AG09309 (cell line): Measurements from ENCODE around the gene NEDD1.

ENCODE experiments used
- DNase-seq: peaks from one replicate; pipeline ENCODE4 v3.0.0-alpha.2; 2010; ENCODE audit warnings: low read depth
- H3K4me3 ChIP-seq: 2 replicates; pipeline ENCODE4 v1.5.1; 2011; ENCODE audit warnings: mild to moderate bottlenecking, low read depth, low read length, moderate library complexity; ENCODE audit not compliant: control insufficient read depth
- TF ChIP-seq, protein P1 (sequence below): IDR thresholded peaks from 2 replicates; pipeline ENCODE4 v1.5.1; 2011; ENCODE audit warnings: mild to moderate bottlenecking, low read depth, low read length, inconsistent platforms; ENCODE audit not compliant: insufficient read depth, control insufficient read depth; ENCODE audit errors: missing control alignments

Gene NEDD1

DNA sequence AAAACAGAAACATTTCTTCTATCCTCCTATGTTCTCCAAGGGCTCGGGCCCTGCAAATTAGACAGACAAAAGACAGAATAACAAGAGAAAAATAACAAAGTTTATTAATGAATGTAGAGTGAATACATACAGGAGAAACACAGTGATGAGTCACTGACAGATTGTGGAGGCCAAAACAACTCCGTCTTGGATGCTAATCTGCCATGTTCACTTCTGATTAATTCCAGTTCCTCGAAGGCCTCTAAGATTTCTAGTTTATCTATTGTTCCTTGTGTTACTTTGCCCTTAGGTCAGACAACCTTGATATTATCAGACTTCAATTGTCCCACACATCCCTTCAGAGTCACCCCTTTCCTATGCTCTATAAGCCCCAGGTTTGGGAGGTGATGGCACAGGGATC is 26.8 kb upstream of the NEDD1 start:
- TF ChIP-seq, protein P1, sequence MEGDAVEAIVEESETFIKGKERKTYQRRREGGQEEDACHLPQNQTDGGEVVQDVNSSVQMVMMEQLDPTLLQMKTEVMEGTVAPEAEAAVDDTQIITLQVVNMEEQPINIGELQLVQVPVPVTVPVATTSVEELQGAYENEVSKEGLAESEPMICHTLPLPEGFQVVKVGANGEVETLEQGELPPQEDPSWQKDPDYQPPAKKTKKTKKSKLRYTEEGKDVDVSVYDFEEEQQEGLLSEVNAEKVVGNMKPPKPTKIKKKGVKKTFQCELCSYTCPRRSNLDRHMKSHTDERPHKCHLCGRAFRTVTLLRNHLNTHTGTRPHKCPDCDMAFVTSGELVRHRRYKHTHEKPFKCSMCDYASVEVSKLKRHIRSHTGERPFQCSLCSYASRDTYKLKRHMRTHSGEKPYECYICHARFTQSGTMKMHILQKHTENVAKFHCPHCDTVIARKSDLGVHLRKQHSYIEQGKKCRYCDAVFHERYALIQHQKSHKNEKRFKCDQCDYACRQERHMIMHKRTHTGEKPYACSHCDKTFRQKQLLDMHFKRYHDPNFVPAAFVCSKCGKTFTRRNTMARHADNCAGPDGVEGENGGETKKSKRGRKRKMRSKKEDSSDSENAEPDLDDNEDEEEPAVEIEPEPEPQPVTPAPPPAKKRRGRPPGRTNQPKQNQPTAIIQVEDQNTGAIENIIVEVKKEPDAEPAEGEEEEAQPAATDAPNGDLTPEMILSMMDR = no peak
- H3K4me3 ChIP-seq = no peak overlapping the region
- no peak for DNase-seq

DNA sequence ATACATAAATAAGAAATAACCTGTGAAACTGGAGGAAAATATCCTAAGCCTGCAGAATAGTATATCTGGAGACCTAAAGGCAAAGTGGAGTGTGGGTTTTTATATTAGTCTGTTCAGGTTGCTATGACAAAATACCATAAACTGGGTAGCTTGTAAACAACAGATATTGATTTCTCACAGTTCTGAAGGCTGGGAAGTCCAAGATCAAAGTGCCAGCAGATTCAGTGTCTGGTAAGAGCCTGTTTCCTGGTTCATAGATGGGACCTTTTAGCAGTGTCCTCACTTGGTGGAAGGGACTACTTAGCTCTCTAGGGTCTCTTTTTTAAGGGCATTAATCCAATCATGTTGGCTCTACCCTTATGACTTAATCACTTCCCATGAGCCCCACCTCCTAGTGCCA is 25.4 kb upstream of the NEDD1 start:
- no peak for DNase-seq
- H3K4me3 ChIP-seq = no peak overlapping the region
- TF ChIP-seq, protein P1 = no peak

- TF ChIP-seq, protein P1 = no peak
- no peak for DNase-seq
Observed at GRCh38 chr12:96882862-96883261, 24.2 kb upstream of the NEDD1 start.

GRCh38 chr12:96883571-96883970 is 23.5 kb upstream of the NEDD1 start:
- TF ChIP-seq, protein P1 = no peak
- DNase-seq = no peak
- no peak overlapping the region for H3K4me3 ChIP-seq

More at GRCh38 chr12:96882862-96883261, 24.2 kb upstream of the NEDD1 start:
- no peak overlapping the region for H3K4me3 ChIP-seq

DNA sequence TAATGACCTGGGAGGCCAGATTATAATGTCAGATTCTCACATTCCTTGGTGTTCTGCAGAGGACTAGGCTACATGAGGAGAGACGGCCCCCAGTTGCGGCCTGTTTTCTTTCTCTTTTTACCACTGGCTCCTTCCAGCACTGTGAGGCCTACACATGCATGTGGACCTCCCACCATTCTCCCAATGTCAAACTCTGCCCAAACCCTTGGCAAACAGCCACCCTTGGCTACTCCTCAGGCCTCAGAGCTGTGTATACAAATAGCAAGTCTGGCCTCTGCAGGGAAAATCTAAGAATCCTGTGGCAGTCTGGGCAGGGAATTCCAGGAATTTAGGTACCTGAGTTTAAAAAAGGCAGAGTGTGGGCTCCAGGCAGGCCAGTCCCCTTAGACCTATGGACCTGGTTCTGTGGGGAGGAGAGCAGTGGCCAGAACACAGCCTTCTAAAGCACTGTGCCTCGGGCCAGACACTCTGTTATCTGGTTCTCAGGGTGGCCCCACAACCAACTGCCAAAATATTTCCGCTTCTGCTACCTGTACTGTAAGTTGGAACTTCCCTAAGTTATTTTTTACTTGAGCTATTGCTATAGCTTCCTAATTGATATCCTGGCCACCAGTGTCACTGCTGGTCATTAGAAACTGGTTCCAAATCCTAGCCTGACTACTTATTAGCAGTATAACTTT is 19.9 kb upstream of the NEDD1 start:
- TF ChIP-seq, protein P1 = no peak
- DNase-seq = no peak
- no peak overlapping the region for H3K4me3 ChIP-seq

DNA sequence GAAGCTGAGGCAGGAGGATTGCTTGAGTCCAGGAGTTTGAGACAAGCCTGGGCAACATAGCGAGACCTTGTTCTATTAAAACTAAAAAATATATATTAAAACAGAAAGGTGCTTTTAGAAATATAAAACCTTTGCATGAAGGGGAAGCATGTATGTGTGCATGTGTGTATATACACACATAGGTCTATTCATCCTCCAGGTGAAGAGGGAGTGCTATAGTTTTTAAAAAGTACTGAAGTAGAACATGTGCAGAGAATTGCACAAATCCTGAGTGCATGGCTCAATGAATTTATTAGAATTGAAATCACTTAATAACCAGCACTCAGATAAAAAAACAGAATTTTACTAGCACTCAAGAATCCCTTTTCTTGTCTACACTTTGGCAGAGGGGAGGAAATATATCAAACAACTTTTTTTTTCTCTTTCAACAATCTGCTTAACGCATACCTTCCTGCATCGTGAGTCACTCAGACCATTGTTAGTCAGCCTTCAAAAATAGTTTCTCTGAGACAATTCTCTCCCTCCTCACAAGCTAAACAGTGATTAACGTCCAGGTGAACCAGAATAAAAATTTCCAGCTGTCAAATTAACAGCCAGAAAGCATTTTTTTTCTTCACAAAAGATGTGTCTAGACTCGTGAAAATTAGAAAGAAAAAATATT is 17.7 kb upstream of the NEDD1 start:
- H3K4me3 ChIP-seq = no peak overlapping the region
- no peak for DNase-seq
- TF ChIP-seq, protein P1 = no peak
